IMR-90 (cell line): ENCODE results near the gene ZNF423.

Source experiments
- CEBPB ChIP-seq: IDR thresholded peaks from 2 replicates; pipeline ENCODE4 v1.6.1; 2012; ENCODE audit warnings: low read depth, low read length, improper control_type of control experiment
- CTCF ChIP-seq: conservative IDR thresholded peaks from 2 replicates; pipeline ENCODE4 v1.5.1; 2012; ENCODE audit warnings: mild to moderate bottlenecking, low read depth, low read length, improper control_type of control experiment
- FOS ChIP-seq: fragments of 150-350 bp; IDR thresholded peaks from 2 replicates; pipeline ENCODE4 v1.6.1; 2016; ENCODE audit warnings: low read depth, low read length
- MAFK ChIP-seq: IDR thresholded peaks from 2 replicates; pipeline ENCODE4 v1.6.1; 2012; ENCODE audit warnings: low read depth, low read length, improper control_type of control experiment
- MAZ ChIP-seq: IDR thresholded peaks from 2 replicates; pipeline ENCODE4 v1.6.1; 2012; ENCODE audit warnings: low read depth, mild to moderate bottlenecking, low read length, improper control_type of control experiment, moderate library complexity, borderline replicate concordance
- MXI1 ChIP-seq: IDR thresholded peaks from 2 replicates; pipeline ENCODE4 v1.6.1; 2012; ENCODE audit warnings: low read depth, mild to moderate bottlenecking, low read length, moderate library complexity, borderline replicate concordance
- POLR2A ChIP-seq: IDR thresholded peaks from 2 replicates; pipeline ENCODE4 v1.6.1; 2012; ENCODE audit warnings: mild to moderate bottlenecking, low read depth, low read length
- RAD21 ChIP-seq: IDR thresholded peaks from 2 replicates; pipeline ENCODE4 v1.6.1; 2012; ENCODE audit warnings: low read length, improper control_type of control experiment
- RCOR1 ChIP-seq: IDR thresholded peaks from 2 replicates; pipeline ENCODE4 v1.6.1; 2012; ENCODE audit warnings: mild to moderate bottlenecking, low read length, improper control_type of control experiment; ENCODE audit not compliant: insufficient replicate concordance
- RFX5 ChIP-seq: IDR thresholded peaks from 2 replicates; pipeline ENCODE4 v1.8.0; 2012; ENCODE audit warnings: low read depth, mild to moderate bottlenecking, low read length, moderate library complexity
- TF ChIP-seq, protein P1 (sequence below): fragments of 150-350 bp; IDR thresholded peaks from 2 replicates; pipeline ENCODE4 v1.6.1; 2017; ENCODE audit warnings: mild to moderate bottlenecking, antibody characterized with exemption, low read length, low read depth

- TF ChIP-seq CTCF (no peak), RFX5 (no peak), POLR2A (no peak), CEBPB (no peak), MXI1 (no peak), FOS (no peak), RAD21 (no peak), MAFK (no peak), RCOR1 (no peak), MAZ (no peak)
- TF ChIP-seq, protein P1, sequence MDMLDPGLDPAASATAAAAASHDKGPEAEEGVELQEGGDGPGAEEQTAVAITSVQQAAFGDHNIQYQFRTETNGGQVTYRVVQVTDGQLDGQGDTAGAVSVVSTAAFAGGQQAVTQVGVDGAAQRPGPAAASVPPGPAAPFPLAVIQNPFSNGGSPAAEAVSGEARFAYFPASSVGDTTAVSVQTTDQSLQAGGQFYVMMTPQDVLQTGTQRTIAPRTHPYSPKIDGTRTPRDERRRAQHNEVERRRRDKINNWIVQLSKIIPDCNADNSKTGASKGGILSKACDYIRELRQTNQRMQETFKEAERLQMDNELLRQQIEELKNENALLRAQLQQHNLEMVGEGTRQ: no peak
Observed at GRCh38 chr16:49775018-49775417, 80.9 kb downstream of the ZNF423 start.
